ENCODE measurements around the gene ADD2. TPM values are rescaled to one million over a fixed set of nuclear protein-coding genes. Genes with fewer than 3 reads are reported as not detected.
"Not testable (repeated sequence)": the region's sequence is repeated elsewhere in the genome, so short reads cannot be mapped to it uniquely, and the experiment has no call there.

The ADD2 gene
- total RNA-seq, 1 donor from 2014 or later, result 1.4 TPM

DNA sequence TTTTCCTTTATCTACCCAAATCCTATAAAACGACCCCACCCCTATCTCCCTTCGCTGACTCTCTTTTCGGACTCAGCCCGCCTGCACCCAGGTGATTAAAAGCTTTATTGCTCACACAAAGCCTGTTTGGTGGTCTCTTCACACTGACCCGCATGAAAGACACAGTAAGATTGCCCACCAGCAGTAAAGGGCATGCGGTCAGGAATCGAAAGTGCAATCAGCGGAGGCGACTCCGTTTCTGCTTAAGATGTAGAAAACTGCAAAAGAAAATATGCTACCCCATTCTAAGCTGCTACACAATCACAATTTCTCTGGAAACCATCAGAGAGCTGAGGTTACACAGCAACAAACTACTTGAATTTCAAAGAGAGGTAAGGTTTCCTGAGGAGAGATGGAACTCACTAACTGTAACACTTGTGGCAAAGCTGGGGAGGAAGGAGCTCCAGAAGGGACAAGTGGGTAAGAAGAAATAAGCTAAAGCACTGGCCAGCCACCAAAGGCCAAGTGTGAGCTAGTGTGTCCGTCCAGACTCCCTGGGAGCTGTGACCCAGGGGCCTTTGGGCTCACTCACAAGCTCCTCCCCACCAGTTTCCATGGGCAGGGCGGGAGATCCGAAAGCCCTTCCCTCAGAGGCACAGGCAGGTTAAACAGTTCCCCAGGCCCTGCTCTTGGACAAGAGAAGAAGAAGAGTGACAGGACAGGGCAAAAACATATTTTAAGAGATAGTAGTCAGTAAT is 141.6 kb downstream of the ADD2 start:
- Histone ChIP-seq H3K4me1 (no peaks in the 10 kb centered on the region), H3K4me3 (no peak overlapping the region), H3K27ac (no peak overlapping the region), H3K9me3 (no peaks in the 10 kb centered on the region), H3K36me3 (no peaks in the 10 kb centered on the region), H3K27me3 (no peaks in the 10 kb centered on the region)
- intact Hi-C loops (cut with DNase I), result no loop called here
- TF ChIP-seq, protein P1, sequence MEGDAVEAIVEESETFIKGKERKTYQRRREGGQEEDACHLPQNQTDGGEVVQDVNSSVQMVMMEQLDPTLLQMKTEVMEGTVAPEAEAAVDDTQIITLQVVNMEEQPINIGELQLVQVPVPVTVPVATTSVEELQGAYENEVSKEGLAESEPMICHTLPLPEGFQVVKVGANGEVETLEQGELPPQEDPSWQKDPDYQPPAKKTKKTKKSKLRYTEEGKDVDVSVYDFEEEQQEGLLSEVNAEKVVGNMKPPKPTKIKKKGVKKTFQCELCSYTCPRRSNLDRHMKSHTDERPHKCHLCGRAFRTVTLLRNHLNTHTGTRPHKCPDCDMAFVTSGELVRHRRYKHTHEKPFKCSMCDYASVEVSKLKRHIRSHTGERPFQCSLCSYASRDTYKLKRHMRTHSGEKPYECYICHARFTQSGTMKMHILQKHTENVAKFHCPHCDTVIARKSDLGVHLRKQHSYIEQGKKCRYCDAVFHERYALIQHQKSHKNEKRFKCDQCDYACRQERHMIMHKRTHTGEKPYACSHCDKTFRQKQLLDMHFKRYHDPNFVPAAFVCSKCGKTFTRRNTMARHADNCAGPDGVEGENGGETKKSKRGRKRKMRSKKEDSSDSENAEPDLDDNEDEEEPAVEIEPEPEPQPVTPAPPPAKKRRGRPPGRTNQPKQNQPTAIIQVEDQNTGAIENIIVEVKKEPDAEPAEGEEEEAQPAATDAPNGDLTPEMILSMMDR (IDR thresholded peaks at IDR 0.05), result no peak
- ATAC-seq (no peak), DNase-seq (no peak)

DNA sequence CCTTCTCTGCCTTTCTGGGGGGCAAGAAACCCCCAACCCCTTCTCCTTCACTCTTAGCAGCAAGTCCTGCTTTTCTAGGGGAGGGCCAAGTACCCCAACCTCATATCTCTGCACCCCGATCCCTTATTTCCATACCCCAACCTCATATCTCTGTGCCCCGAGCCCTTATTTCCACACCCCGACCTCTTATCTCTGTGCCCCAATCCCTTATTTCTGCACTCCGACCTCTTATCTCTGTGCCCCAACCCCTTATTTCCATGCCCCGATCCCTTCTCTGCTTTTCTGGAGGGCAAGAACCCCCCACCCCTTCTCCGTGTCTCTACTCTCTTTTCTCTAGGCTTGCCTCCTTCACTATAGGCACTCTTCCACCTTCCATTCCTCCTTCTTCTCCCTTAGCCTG is 146.5 kb downstream of the ADD2 start:
- H3K9me3 ChIP-seq; H3K36me3 ChIP-seq; H3K27ac ChIP-seq; H3K27me3 ChIP-seq; intact Hi-C loops (cut with DNase I); ATAC-seq; DNase-seq; H3K4me1 ChIP-seq; H3K4me3 ChIP-seq: not testable (repeated sequence)

DNA sequence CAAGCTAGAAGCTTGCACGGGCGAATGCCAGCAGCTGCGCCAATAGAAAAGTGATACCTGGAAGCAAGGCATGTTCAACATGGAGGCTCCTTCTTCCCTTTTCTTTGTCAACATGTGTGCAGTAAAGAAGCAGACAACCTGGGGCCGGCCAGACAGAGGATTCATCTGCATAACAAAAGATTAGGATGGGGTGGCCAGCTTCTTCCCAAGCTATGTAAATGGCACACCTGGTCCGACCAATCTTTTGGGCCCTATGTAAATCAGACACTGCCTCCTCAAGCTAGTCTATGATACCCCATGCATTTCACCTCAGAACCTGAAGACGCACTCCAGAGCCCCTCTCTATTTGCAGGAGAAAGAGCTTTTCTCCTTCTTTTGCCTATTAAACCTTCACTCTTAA is 148.0 kb downstream of the ADD2 start:
- Histone ChIP-seq H3K27me3 (no peaks in the 10 kb centered on the region), H3K27ac (no peak overlapping the region), H3K9me3 (no peaks in the 10 kb centered on the region), H3K36me3 (no peaks in the 10 kb centered on the region), H3K4me1 (no peaks in the 10 kb centered on the region), H3K4me3 (no peak overlapping the region)
- intact Hi-C loops (cut with DNase I), result no loop called here
- TF ChIP-seq, protein P1 (IDR thresholded peaks at IDR 0.05), result no peak
- ATAC-seq (no peak), DNase-seq (no peak)

DNA sequence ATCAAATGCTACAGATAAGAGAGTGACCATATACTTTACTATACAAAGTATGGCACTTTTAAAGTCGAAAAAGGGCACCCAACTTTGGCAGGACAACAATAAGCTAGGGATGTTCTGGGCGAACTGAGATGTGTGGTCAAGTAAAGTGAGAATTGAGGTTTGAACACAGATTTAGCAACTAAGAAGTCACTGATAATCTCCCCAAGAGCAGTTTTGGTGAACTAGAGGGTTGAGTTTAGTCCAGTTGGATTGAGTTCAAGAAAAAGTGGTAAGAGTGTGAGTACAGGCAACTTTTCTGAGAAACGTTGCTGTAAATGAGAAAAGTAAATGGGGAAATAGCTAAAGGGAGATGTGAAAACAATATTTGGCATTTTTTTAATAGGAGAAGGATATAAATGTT is 148.8 kb downstream of the ADD2 start:
- no peaks in the 10 kb centered on the region for H3K9me3 ChIP-seq

DNA sequence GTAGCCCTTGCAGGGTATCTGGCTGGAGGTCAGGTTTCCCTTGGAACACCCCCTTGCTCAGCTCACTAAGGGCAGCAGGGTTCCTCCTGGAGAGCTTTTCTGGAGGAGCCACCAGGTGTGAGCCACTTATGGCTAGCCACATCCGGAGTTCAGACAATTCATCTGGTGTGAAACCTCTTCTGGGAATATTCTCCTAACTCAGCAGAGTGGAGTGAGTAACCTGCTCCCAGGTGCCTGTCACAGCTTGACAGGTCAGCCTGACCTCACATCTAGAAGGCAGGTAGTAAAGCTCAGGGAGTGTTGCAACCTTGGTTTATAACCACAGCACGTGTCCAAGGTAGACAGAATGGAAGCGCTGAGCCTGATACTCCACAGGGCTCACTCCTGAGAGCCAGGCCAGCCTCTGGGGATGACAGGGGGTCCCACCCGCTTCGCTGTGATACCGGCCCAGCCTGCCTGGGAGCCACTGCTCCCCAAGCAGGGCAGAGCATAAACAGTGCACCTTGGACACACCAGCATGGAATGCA is 151.8 kb downstream of the ADD2 start:
- intact Hi-C loops (cut with DNase I), result loop anchor here (10.0 kb wide), 1 partner anchor 271 kb away; no protein-coding TSS in a partner anchor
- TF ChIP-seq, protein P1 (IDR thresholded peaks at IDR 0.05), result no peak
- peak; percentile 63 for ATAC-seq
- no peaks in the 10 kb centered on the region for H3K9me3 ChIP-seq
- H3K4me3 ChIP-seq, result no peak overlapping the region
- H3K4me1 ChIP-seq, result no peaks in the 10 kb centered on the region
- no peak for DNase-seq
- H3K36me3 ChIP-seq, result no peaks in the 10 kb centered on the region
- H3K27me3 ChIP-seq, result no peaks in the 10 kb centered on the region
- no peak overlapping the region for H3K27ac ChIP-seq

More for the DNA sequence above, 148.8 kb downstream of the ADD2 start:
- no peak overlapping the region for H3K4me3 ChIP-seq
- H3K27ac ChIP-seq, result no peak overlapping the region
- intact Hi-C loops (cut with DNase I), result loop anchor here (10.0 kb wide), 1 partner anchor 274 kb away; no protein-coding TSS in a partner anchor
- H3K27me3 ChIP-seq, result no peaks in the 10 kb centered on the region
- DNase-seq, result no peak
- no peaks in the 10 kb centered on the region for H3K36me3 ChIP-seq
- H3K4me1 ChIP-seq, result no peaks in the 10 kb centered on the region
- ATAC-seq, result no peak
- TF ChIP-seq, protein P1 (IDR thresholded peaks at IDR 0.05), result no peak

DNA sequence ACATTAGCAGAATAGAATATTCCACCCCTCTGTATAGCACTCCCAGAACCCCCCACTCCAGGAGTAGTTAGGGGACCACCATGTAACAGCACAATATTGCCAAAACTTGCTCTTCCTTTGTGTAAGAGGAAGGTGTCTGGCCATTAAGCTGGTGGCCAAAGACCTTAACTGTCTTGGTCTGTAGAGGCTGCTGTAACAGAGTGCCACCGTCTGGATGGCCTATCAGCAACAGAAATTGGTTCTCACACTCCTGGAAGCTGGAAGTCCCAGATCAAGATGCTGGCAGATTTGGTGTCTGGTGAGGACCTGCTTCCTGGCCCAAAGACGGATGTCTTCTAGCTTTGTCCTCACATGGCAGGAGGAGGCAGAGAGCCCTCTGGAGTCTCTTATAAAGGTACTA is 152.8 kb downstream of the ADD2 start:
- Histone ChIP-seq H3K27ac (no peak overlapping the region), H3K27me3 (no peaks in the 10 kb centered on the region), H3K4me3 (no peak overlapping the region), H3K9me3 (no peaks in the 10 kb centered on the region), H3K4me1 (no peaks in the 10 kb centered on the region), H3K36me3 (no peaks in the 10 kb centered on the region)
- ATAC-seq (no peak), DNase-seq (no peak)
- TF ChIP-seq, protein P1 (IDR thresholded peaks at IDR 0.05), result no peak
- intact Hi-C loops (cut with DNase I), result loop anchor here (10.0 kb wide), 1 partner anchor 270 kb away; no protein-coding TSS in a partner anchor
